ENCODE results near the gene CFAP47. TPM values are rescaled to one million over a fixed set of nuclear protein-coding genes. Genes with fewer than 3 reads are reported as not detected.

Gene CFAP47
- total RNA-seq, 3 donors from 2014 or later (not counting 1 experiment from before 2014, with no cell fraction given): not detected

- ATAC-seq (no peak), DNase-seq (no peak)
- H3K27ac Mint-ChIP-seq: no peak overlapping the region
- H3K4me1 ChIP-seq (ENCODE audit: control insufficient read depth, insufficient read depth, low read length): no peaks in the 10 kb centered on the region
- H3K9me3 Mint-ChIP-seq: peaks cover 7 to 9% of the 10 kb centered on the region in 2 donors
- TF ChIP-seq CTCF (IDR thresholded peaks at IDR 0.05): no peak
- H3K9me3 ChIP-seq (ENCODE audit: control insufficient read depth, insufficient read depth, low read length): no peaks in the 10 kb centered on the region
- H3K4me3 Mint-ChIP-seq: no peak overlapping the region
- H3K4me3 ChIP-seq (ENCODE audit: low read length): no peak overlapping the region
- H3K36me3 Mint-ChIP-seq: no peaks in the 10 kb centered on the region
- H3K27ac ChIP-seq (ENCODE audit: low read length): no peak overlapping the region
- intact Hi-C loops (cut with micrococcal nuclease): no loop called here
- no peaks in the 10 kb centered on the region for H3K4me1 Mint-ChIP-seq
- no peaks in the 10 kb centered on the region for H3K27me3 ChIP-seq (ENCODE audit: control insufficient read depth, insufficient read depth, low read length)
- 70% methylated on average over 1 of the region's 1 CpG for WGBS (ENCODE audit: insufficient coverage)
- H3K36me3 ChIP-seq (ENCODE audit: control insufficient read depth, insufficient read depth, low read length): no peaks in the 10 kb centered on the region
- H3K27me3 Mint-ChIP-seq (ENCODE audit: low read depth in 2 of 2): no peaks in the 10 kb centered on the region
These were observed 438.3 kb downstream of the CFAP47 start for GRCh38 chrX:36357855-36358254.

GRCh38 chrX:36364262-36364661 lies 444.7 kb downstream of the CFAP47 start:
- Histone ChIP-seq H3K27me3 (ENCODE audit: control insufficient read depth, insufficient read depth, low read length) (no peaks in the 10 kb centered on the region), H3K9me3 (ENCODE audit: control insufficient read depth, insufficient read depth, low read length) (no peaks in the 10 kb centered on the region), H3K4me1 (ENCODE audit: control insufficient read depth, insufficient read depth, low read length) (no peaks in the 10 kb centered on the region), H3K36me3 (ENCODE audit: control insufficient read depth, insufficient read depth, low read length) (no peaks in the 10 kb centered on the region), H3K4me3 (ENCODE audit: low read length) (no peak overlapping the region), H3K27ac (ENCODE audit: low read length) (no peak overlapping the region)
- H3K36me3 Mint-ChIP-seq: no peaks in the 10 kb centered on the region
- ATAC-seq: no peak
- peaks cover 0 to 8% of the 10 kb centered on the region in 2 donors for H3K9me3 Mint-ChIP-seq
- intact Hi-C loops (cut with micrococcal nuclease): no loop called here
- 50% methylated on average over 1 of the region's 1 CpG for WGBS (ENCODE audit: insufficient coverage)
- no peak overlapping the region for H3K4me3 Mint-ChIP-seq
- no peak overlapping the region for H3K27ac Mint-ChIP-seq
- no peaks in the 10 kb centered on the region for H3K4me1 Mint-ChIP-seq
- no peaks in the 10 kb centered on the region for H3K27me3 Mint-ChIP-seq (ENCODE audit: low read depth in 2 of 2)
- no peak for TF ChIP-seq CTCF (IDR thresholded peaks at IDR 0.05)
- no peak for DNase-seq

- Mint-ChIP-seq H3K27ac (no peak overlapping the region), H3K36me3 (no peaks in the 10 kb centered on the region), H3K27me3 (ENCODE audit: low read depth in 2 of 2) (no peaks in the 10 kb centered on the region), H3K9me3 (peaks cover 1 to 5% of the 10 kb centered on the region in 2 donors), H3K4me3 (no peak overlapping the region), H3K4me1 (no peaks in the 10 kb centered on the region)
- Histone ChIP-seq H3K4me1 (ENCODE audit: control insufficient read depth, insufficient read depth, low read length) (no peaks in the 10 kb centered on the region), H3K4me3 (ENCODE audit: low read length) (no peak overlapping the region), H3K36me3 (ENCODE audit: control insufficient read depth, insufficient read depth, low read length) (no peaks in the 10 kb centered on the region), H3K27me3 (ENCODE audit: control insufficient read depth, insufficient read depth, low read length) (no peaks in the 10 kb centered on the region), H3K27ac (ENCODE audit: low read length) (no peak overlapping the region), H3K9me3 (ENCODE audit: control insufficient read depth, insufficient read depth, low read length) (no peaks in the 10 kb centered on the region)
- DNase-seq: no peak
- intact Hi-C loops (cut with micrococcal nuclease): no loop called here
- no peak for ATAC-seq
- no CpG with 5 or more reads among the region's 4 CpGs for WGBS (ENCODE audit: insufficient coverage)
- TF ChIP-seq CTCF (IDR thresholded peaks at IDR 0.05): no peak
These were observed 464.0 kb downstream of the CFAP47 start for GRCh38 chrX:36383495-36383894.

GRCh38 chrX:36388901-36389300 lies 469.4 kb downstream of the CFAP47 start:
- Mint-ChIP-seq H3K36me3 (no peaks in the 10 kb centered on the region), H3K27me3 (ENCODE audit: low read depth in 2 of 2) (no peaks in the 10 kb centered on the region), H3K9me3 (peaks cover 6% of the 10 kb centered on the region in 2 donors), H3K4me1 (no peaks in the 10 kb centered on the region), H3K27ac (no peak overlapping the region), H3K4me3 (no peak overlapping the region)
- H3K4me3 ChIP-seq (ENCODE audit: low read length): no peak overlapping the region
- WGBS (ENCODE audit: insufficient coverage): 81% methylated on average over 3 of the region's 4 CpGs
- H3K4me1 ChIP-seq (ENCODE audit: control insufficient read depth, insufficient read depth, low read length): no peaks in the 10 kb centered on the region
- no peak for ATAC-seq
- intact Hi-C loops (cut with micrococcal nuclease): no loop called here
- H3K9me3 ChIP-seq (ENCODE audit: control insufficient read depth, insufficient read depth, low read length): no peaks in the 10 kb centered on the region
- DNase-seq: no peak
- no peak for TF ChIP-seq CTCF (IDR thresholded peaks at IDR 0.05)
- no peaks in the 10 kb centered on the region for H3K36me3 ChIP-seq (ENCODE audit: control insufficient read depth, insufficient read depth, low read length)
- H3K27me3 ChIP-seq (ENCODE audit: control insufficient read depth, insufficient read depth, low read length): no peaks in the 10 kb centered on the region
- no peak overlapping the region for H3K27ac ChIP-seq (ENCODE audit: low read length)

Measured in natural killer cell (primary cell).